ENCODE results near the gene NMNAT3. TPM values are rescaled to one million over a fixed set of nuclear protein-coding genes. Genes with fewer than 3 reads are reported as not detected.

Gene NMNAT3
- total RNA-seq, 4 donors from 2014 or later = 9.5 to 17.2 (median 12.8) TPM

DNA sequence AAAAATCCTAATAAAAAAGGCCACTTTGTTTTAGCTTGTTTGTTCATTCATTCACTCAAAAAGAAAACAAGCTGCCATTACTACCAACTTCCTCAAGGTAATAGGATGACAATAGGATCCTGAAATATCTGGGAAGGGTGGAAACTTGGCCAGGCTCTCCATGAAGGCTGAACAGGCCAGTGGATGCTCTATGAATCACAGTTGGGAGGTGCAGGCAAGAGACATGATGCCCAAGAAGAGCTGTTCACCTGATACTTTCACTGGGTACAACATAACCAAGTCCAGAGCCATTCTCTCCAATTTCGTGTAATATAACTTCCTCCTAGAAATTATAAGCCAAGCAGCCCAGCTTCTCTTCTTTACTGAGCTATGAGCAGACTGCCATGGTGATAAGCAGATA, 37.3 kb downstream of the NMNAT3 start:
- Histone ChIP-seq H3K36me3 (no peaks in the 10 kb centered on the region), H3K4me1 (peaks cover 0 to 6% of the 10 kb centered on the region in 2 donors), H3K27ac (no peak overlapping the region), H3K27me3 (no peaks in the 10 kb centered on the region), H3K9me3 (no peaks in the 10 kb centered on the region), H3K4me3 (no peak overlapping the region)
- TF ChIP-seq POLR2A (IDR thresholded peaks at IDR 0.05) = no peak
- no peak for TF ChIP-seq CTCF (IDR thresholded peaks at IDR 0.05 in 4 of 5, conservative IDR thresholded peaks at IDR 0.05 in 1 of 5)
- ATAC-seq = no peak
- DNase-seq = no peak
- intact Hi-C loops (cut with DNase I; ENCODE audit: low total_unique reads) (no loop called here), in situ Hi-C loops (cut with MboI; ENCODE audit: low sequenced_read_pairs in 4 of 4) (no loop called here)

- in situ Hi-C loops (cut with MboI; ENCODE audit: low sequenced_read_pairs in 4 of 4) = no loop called here
- peaks cover 0 to 6% of the 10 kb centered on the region in 2 donors for H3K4me1 ChIP-seq
- H3K27ac ChIP-seq = no peak overlapping the region
- no peaks in the 10 kb centered on the region for H3K36me3 ChIP-seq
- TF ChIP-seq CTCF (IDR thresholded peaks at IDR 0.05 in 4 of 5, conservative IDR thresholded peaks at IDR 0.05 in 1 of 5) (no peak), POLR2A (IDR thresholded peaks at IDR 0.05) (no peak)
- intact Hi-C loops (cut with DNase I; ENCODE audit: low total_unique reads) = no loop called here
- H3K9me3 ChIP-seq = no peaks in the 10 kb centered on the region
- DNase-seq (no peak), ATAC-seq (no peak)
- H3K27me3 ChIP-seq = no peaks in the 10 kb centered on the region
- no peak overlapping the region for H3K4me3 ChIP-seq
Observed at GRCh38 chr3:139639662-139640061, 38.1 kb downstream of the NMNAT3 start.

- in situ Hi-C loops (cut with MboI; ENCODE audit: low sequenced_read_pairs in 4 of 4) = no loop called here
- intact Hi-C loops (cut with DNase I; ENCODE audit: low total_unique reads) = no loop called here
- H3K9me3 ChIP-seq = no peaks in the 10 kb centered on the region
- no peak for ATAC-seq
- no peak overlapping the region for H3K27ac ChIP-seq
- H3K36me3 ChIP-seq = no peaks in the 10 kb centered on the region
- DNase-seq = no peak
- TF ChIP-seq POLR2A (IDR thresholded peaks at IDR 0.05) = no peak
- no peak for TF ChIP-seq CTCF (IDR thresholded peaks at IDR 0.05 in 4 of 5, conservative IDR thresholded peaks at IDR 0.05 in 1 of 5)
- H3K4me1 ChIP-seq = peaks cover 0 to 6% of the 10 kb centered on the region in 2 donors
- no peak overlapping the region for H3K4me3 ChIP-seq
- H3K27me3 ChIP-seq = no peaks in the 10 kb centered on the region
Observed at GRCh38 chr3:139638518-139638917, 39.3 kb downstream of the NMNAT3 start.

- no peaks in the 10 kb centered on the region for H3K9me3 ChIP-seq
- in situ Hi-C loops (cut with MboI; ENCODE audit: low sequenced_read_pairs in 4 of 4) = no loop called here
- peaks cover 0 to 6% of the 10 kb centered on the region in 2 donors for H3K4me1 ChIP-seq
- DNase-seq (no peak), ATAC-seq (no peak)
- intact Hi-C loops (cut with DNase I; ENCODE audit: low total_unique reads) = no loop called here
- TF ChIP-seq CTCF (IDR thresholded peaks at IDR 0.05 in 4 of 5, conservative IDR thresholded peaks at IDR 0.05 in 1 of 5) (no peak), POLR2A (IDR thresholded peaks at IDR 0.05) (no peak)
- no peak overlapping the region for H3K4me3 ChIP-seq
- no peak overlapping the region for H3K27ac ChIP-seq
- no peaks in the 10 kb centered on the region for H3K36me3 ChIP-seq
- no peaks in the 10 kb centered on the region for H3K27me3 ChIP-seq
Observed at GRCh38 chr3:139636511-139636910, 41.3 kb downstream of the NMNAT3 start.

- intact Hi-C loops (cut with DNase I; ENCODE audit: low total_unique reads) = no loop called here
Observed at GRCh38 chr3:139634111-139634635, 43.6 kb downstream of the NMNAT3 start.

More at GRCh38 chr3:139634111-139634635, 43.6 kb downstream of the NMNAT3 start:
- ATAC-seq (no peak), DNase-seq (no peak)
- Histone ChIP-seq H3K4me1 (no peaks in the 10 kb centered on the region), H3K27me3 (no peaks in the 10 kb centered on the region), H3K36me3 (no peaks in the 10 kb centered on the region), H3K9me3 (no peaks in the 10 kb centered on the region), H3K4me3 (no peak overlapping the region), H3K27ac (no peak overlapping the region)
- in situ Hi-C loops (cut with MboI; ENCODE audit: low sequenced_read_pairs in 4 of 4) = no loop called here
- TF ChIP-seq CTCF (IDR thresholded peaks at IDR 0.05 in 4 of 5, conservative IDR thresholded peaks at IDR 0.05 in 1 of 5) (no peak), POLR2A (IDR thresholded peaks at IDR 0.05) (no peak)
